T-cell (primary cell): ENCODE data around the gene LIFR. TPM values are rescaled to one million over a fixed set of nuclear protein-coding genes. Genes with fewer than 3 reads are reported as not detected.
"Not testable (repeated sequence)": the region's sequence is repeated elsewhere in the genome, so short reads cannot be mapped to it uniquely, and the experiment has no call there.

Experiments
- ATAC-seq, 4 experiments: fragments of 200-7000 bp in 3 of 4; fragments of 150-1000 bp in 1 of 4; cut with Tn5 transposase; replicated peaks in 1 of 4; 1 replicate in 3 of 4; 2 replicates in 1 of 4; pipeline ENCODE4 v1.10.0; 2021; ENCODE audit warnings: moderate library complexity in 3 of 4, mild to moderate bottlenecking in 2 of 4, moderate number of reproducible peaks in 1 of 4
- CTCF ChIA-PET, 2 donors: fragments of 300-600 bp; sonication (Branson Sonifier 250); formaldehyde crosslinking; loops; one replicate each; lab custom pipeline; 2022; ENCODE audit warnings: antibody characterized with exemption in 2 of 2; lab: Charles Lee
- POLR2A ChIA-PET, 2 donors: fragments of 300-600 bp; sonication (Branson Sonifier 250); formaldehyde crosslinking; loops; one replicate each; lab custom pipeline; 2022; ENCODE audit warnings: antibody characterized with exemption in 2 of 2; lab: Charles Lee
- DNase-seq, 35 experiments: peaks; one replicate each; pipeline versions ENCODE4 v3.0.0 to v3.0.0-alpha.2; 2013 to 2023
- H3K27ac ChIP-seq: one replicate; pipeline ENCODE4 v1.5.1; 2013; ENCODE audit warnings: low read length
- H3K27me3 ChIP-seq, 2 experiments: replicated peaks in 1 of 2; 1 replicate in 1 of 2; 2 replicates in 1 of 2; pipeline versions ENCODE4 v1.6.1 to v1.7.0; 2013; ENCODE audit warnings: low read length in 1 of 2, mixed read lengths in 1 of 2; ENCODE audit not compliant: control insufficient read depth in 2 of 2, insufficient read depth in 2 of 2; ENCODE audit errors: extremely low read depth in 1 of 2
- H3K36me3 ChIP-seq, 2 donors: 1 replicate in 1 of 2; 2 replicates in 1 of 2; pipeline versions ENCODE4 v1.6.1 to v1.7.0; 2013; ENCODE audit warnings: low read length in 1 of 2; ENCODE audit not compliant: control insufficient read depth in 2 of 2, insufficient read depth in 1 of 2; ENCODE audit errors: extremely low read depth in 1 of 2
- H3K4me1 ChIP-seq, 2 experiments: 1 replicate in 1 of 2; 2 replicates in 1 of 2; pipeline versions ENCODE4 v1.6.1 to v1.7.0; 2013; ENCODE audit warnings: low read length in 2 of 2, mixed read lengths in 1 of 2; ENCODE audit not compliant: insufficient read depth in 2 of 2, control insufficient read depth in 1 of 2; ENCODE audit errors: extremely low read depth in 1 of 2
- H3K4me3 ChIP-seq, 2 donors: 1 replicate in 1 of 2; 2 replicates in 1 of 2; pipeline versions ENCODE4 v1.5.1 to v1.7.0; 2013; ENCODE audit warnings: mild to moderate bottlenecking in 2 of 2, low read length in 1 of 2, moderate library complexity in 1 of 2; ENCODE audit not compliant: control insufficient read depth in 1 of 2; ENCODE audit errors: extremely low read depth in 1 of 2
- H3K9me3 ChIP-seq: 2 replicates; pipeline ENCODE4 v1.7.0; 2013
- H3K27ac Mint-ChIP-seq, 2 donors: one replicate each; pipeline ENCODE4 v1.8.0; 2020 to 2021; ENCODE audit warnings: mild to moderate bottlenecking in 2 of 2, mixed read lengths in 2 of 2
- H3K27me3 Mint-ChIP-seq, 2 donors: one replicate each; pipeline ENCODE4 v1.8.0; 2021 to 2022; ENCODE audit warnings: mixed read lengths in 2 of 2
- H3K36me3 Mint-ChIP-seq: one replicate; pipeline ENCODE4 v1.8.0; 2021; ENCODE audit warnings: mixed read lengths
- H3K4me1 Mint-ChIP-seq, 3 donors: one replicate each; pipeline ENCODE4 v1.8.0; 2020 to 2022; ENCODE audit warnings: mixed read lengths in 3 of 3, mild to moderate bottlenecking in 1 of 3
- H3K4me3 Mint-ChIP-seq, 3 donors: one replicate each; pipeline ENCODE4 v1.8.0; 2020 to 2022; ENCODE audit warnings: mild to moderate bottlenecking in 3 of 3, mixed read lengths in 3 of 3, moderate library complexity in 3 of 3
- H3K9me3 Mint-ChIP-seq, 3 donors: one replicate each; pipeline ENCODE4 v1.8.0; 2020 to 2022; ENCODE audit warnings: mixed read lengths in 3 of 3
- WGBS: methylation state at CpG from one replicate; pipeline ENCODE4 v1.1.5; 2013; ENCODE audit warnings: missing lambda C conversion rate; ENCODE audit not compliant: insufficient coverage; 5-methylcytosine and 5-hydroxymethylcytosine counted together
- total RNA-seq, 35 experiments: library from RNA in 6 of 35; stranded (reverse) in 6 of 35; fragments of 120-200 nt in 1 of 35; gene quantifications; one replicate each; pipeline versions ENCODE4 v1.2.1 to v1.2.4 and lab custom pipeline; 2013 to 2026

The LIFR gene
- total RNA-seq, 5 donors from 2014 or later (not counting 1 experiment from before 2014, with no cell fraction given) = 0.12 to 1.2 (median 0.66) TPM; not detected in 1

DNA sequence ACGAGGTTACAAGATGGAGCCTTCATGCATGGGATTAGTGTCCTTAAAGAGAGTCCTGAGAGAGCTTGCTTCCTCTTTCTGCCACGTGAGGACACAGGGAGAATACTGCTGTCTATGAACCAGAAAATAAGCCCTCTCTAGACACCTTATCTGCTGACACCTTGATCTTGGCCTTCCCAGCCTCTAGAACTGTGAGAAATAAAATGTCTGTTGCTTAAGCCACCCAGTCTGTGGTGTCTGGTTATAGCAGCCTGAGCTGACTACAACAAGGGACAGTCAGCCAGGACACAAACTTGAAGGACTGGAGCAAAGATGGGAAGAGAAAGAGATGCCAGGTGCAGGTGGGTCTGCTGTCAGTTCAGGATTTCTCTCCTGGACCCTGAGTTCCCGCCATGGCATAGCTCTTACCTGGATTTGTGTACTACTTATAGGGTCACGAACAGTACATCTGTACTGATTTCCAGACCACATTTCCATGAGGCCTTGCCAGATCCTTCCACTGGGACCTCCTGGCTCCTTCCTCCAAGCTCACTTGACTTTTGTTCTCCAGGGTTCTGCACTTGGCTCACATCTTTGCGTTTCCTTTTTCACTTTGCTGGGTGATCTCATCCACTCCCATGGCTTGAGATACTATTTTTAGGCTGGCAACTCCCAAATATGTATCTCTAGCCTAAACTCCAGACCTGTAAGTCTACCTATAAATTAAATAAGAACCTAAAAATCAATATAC, 44.9 kb upstream of the LIFR start:
- ChIA-PET POLR2A (no interaction called here), CTCF (no interaction called here)
- no peaks in the 10 kb centered on the region for H3K9me3 ChIP-seq
- H3K27me3 ChIP-seq = peaks cover 0 to 4% of the 10 kb centered on the region in 2 experiments
- H3K4me1 ChIP-seq = no peaks in the 10 kb centered on the region
- no peak overlapping the region for H3K4me3 Mint-ChIP-seq
- no peaks in the 10 kb centered on the region for H3K4me1 Mint-ChIP-seq
- no peak for DNase-seq
- H3K27me3 Mint-ChIP-seq = peaks cover 15 to 24% of the 10 kb centered on the region in 2 donors
- H3K9me3 Mint-ChIP-seq = no peaks in the 10 kb centered on the region
- no peak for ATAC-seq
- no peak overlapping the region for H3K27ac ChIP-seq
- no peaks in the 10 kb centered on the region for H3K36me3 ChIP-seq
- no peak overlapping the region for H3K4me3 ChIP-seq
- no peaks in the 10 kb centered on the region for H3K36me3 Mint-ChIP-seq
- WGBS = 86% methylated on average over 1 of the region's 5 CpGs
- H3K27ac Mint-ChIP-seq = no peak overlapping the region

DNA sequence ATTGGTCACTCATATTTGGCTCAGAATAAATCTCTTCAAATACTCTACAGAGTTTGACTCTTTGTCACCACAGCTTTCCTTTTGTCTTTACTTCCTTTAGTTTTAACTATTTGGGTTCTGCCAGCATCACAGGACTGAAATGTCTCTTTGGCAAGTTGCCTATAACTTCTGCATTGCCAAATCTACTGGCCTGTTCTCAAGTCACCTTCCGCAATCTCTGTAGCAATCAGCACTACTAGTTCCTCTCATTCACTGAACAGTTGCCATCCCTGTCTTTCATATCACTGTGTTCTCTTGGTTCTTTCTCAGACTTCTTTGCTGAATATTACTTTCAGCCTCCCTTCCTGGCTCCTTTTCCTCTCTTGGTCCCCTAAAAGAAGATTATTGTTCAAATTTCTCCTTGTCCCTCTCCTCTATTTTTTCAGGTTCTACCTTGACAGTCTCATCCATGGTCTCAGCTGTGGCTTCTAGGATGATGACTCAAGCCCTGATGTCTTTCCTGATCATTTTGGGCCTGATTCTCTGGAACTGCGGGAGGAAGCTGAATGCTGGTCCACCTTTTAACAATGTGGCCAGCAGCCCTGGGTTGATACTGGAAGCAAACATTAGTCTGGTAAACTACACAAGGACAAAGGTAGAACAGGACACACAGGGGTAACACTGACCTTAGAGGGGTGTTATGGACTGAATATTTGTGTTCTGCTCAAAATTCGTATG, 44.0 kb upstream of the LIFR start:
- Histone ChIP-seq H3K27ac (no peak overlapping the region), H3K36me3 (no peaks in the 10 kb centered on the region), H3K4me3 (no peak overlapping the region), H3K27me3 (peaks cover 0 to 4% of the 10 kb centered on the region in 2 experiments), H3K9me3 (no peaks in the 10 kb centered on the region), H3K4me1 (no peaks in the 10 kb centered on the region)
- H3K27me3 Mint-ChIP-seq = peaks cover 10 to 18% of the 10 kb centered on the region in 2 donors
- no peak overlapping the region for H3K4me3 Mint-ChIP-seq
- no peak for DNase-seq
- H3K27ac Mint-ChIP-seq = no peak overlapping the region
- no peaks in the 10 kb centered on the region for H3K9me3 Mint-ChIP-seq
- no peaks in the 10 kb centered on the region for H3K4me1 Mint-ChIP-seq
- H3K36me3 Mint-ChIP-seq = no peaks in the 10 kb centered on the region
- no peak for ATAC-seq
- POLR2A ChIA-PET = no interaction called here
- CTCF ChIA-PET = no interaction called here
- WGBS = 83% methylated on average over 3 of the region's 3 CpGs

DNA sequence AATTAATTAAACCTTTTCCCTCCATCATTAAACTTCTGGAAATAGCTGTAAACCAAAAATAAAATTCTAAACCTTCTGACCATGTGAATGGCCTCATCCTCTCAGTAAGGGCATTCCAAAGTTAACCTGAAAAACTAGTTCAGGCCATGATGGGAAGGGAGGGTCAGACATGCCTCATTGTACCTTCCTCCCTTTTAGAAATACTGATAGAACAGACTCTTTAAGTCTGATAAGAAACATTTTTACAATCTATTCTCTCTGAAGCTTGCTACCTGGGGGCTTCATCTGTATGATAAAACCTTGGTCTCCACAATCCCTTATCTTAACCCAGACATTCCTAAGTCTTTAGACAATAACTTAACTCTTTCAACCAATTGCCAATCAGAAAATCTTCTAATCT, 43.3 kb upstream of the LIFR start:
- not testable (repeated sequence) for H3K9me3 Mint-ChIP-seq, H3K4me1 ChIP-seq, H3K36me3 Mint-ChIP-seq, H3K4me3 Mint-ChIP-seq, H3K4me3 ChIP-seq, H3K27ac ChIP-seq, H3K27ac Mint-ChIP-seq, H3K4me1 Mint-ChIP-seq, H3K36me3 ChIP-seq, DNase-seq, ATAC-seq, H3K9me3 ChIP-seq, H3K27me3 ChIP-seq
- H3K27me3 Mint-ChIP-seq = peaks cover 10 to 23% of the 10 kb centered on the region in 2 donors
- ChIA-PET CTCF (interaction anchor here in 1 of 2 donors (0.7 kb wide), 1 partner anchor 140 kb away, joined by 3 read pairs; no protein-coding TSS in a partner anchor), POLR2A (interaction anchor here in 1 of 2 donors (0.6 kb wide), 1 partner anchor 1691 kb away, joined by 3 read pairs; no protein-coding TSS in a partner anchor)

DNA sequence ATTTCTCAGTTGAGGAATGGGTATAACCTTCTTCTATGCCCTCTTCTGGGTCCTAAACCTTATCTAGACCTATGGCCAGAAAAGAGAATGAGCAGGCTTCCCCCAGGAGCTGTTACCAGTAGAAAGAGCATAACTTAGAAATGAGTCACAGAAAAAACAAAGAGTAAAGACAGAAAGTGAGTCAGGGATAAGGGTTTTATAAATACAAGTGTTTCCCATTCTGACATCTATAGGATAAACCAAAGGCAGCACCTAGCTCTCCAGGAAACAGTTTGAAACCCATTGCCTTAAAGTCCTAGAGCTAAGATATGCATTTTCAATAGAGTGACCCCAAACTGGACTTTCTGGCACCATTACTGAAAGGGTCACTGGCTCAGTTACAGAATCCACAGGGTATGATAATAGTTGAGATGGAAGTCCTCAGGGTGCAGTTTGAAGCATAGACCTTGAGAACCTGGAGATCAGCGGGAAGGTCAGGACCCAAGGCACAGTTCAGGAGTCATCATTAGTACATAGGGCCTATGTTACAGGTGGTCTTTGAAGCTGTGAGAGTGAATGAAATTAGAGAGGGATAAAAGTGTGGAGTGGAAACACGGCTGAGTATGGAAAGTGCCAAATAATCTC, 42.7 kb upstream of the LIFR start:
- Mint-ChIP-seq H3K36me3 (no peaks in the 10 kb centered on the region), H3K4me1 (no peaks in the 10 kb centered on the region), H3K27ac (no peak overlapping the region), H3K27me3 (peaks cover 11 to 25% of the 10 kb centered on the region in 2 donors), H3K4me3 (no peak overlapping the region), H3K9me3 (no peaks in the 10 kb centered on the region)
- ChIA-PET CTCF (interaction anchor here in 1 of 2 donors (0.7 kb wide), 1 partner anchor 139 kb away, joined by 3 read pairs; no protein-coding TSS in a partner anchor), POLR2A (no interaction called here)
- no peak overlapping the region for H3K4me3 ChIP-seq
- H3K27me3 ChIP-seq = peaks cover 0 to 4% of the 10 kb centered on the region in 2 experiments
- no peak for DNase-seq
- no peaks in the 10 kb centered on the region for H3K9me3 ChIP-seq
- H3K27ac ChIP-seq = no peak overlapping the region
- no peaks in the 10 kb centered on the region for H3K36me3 ChIP-seq
- WGBS = 100% methylated on average over 1 of the region's 2 CpGs
- no peaks in the 10 kb centered on the region for H3K4me1 ChIP-seq
- no peak for ATAC-seq

DNA sequence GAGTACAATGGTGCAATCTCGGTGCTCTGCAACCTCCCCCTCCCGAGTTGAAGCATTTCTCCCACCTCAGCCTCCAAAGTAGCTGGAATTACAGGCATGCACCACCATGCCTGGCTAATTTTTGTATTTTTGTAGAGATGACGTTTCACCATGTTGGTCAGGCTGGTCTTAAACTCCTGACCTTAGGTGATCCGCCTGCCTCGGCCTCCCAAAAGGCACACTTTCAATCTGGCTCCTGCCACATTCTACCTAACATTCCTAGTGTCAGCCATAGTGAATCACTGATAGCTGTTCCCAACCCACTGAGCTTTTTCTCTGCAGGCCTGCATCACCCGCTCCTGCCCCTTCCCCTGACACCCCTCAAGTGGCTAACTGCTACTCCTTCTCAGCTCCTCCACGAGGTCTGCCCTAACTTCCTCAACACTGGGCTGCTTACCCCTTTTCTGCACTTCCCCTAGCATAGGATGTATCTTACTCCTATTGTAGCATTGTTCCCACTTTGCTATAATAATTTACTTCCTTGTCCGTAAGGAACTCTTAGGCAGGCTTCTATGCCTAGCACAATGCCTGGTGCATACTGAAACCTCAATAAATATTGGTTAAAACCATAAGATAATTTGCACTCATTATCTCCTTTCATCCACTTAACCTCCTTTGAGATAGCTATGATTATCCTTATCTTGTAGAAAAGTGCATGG, 42.0 kb upstream of the LIFR start:
- Mint-ChIP-seq H3K27me3 (peaks cover 12 to 25% of the 10 kb centered on the region in 2 donors), H3K27ac (no peak overlapping the region), H3K36me3 (no peaks in the 10 kb centered on the region), H3K4me1 (no peaks in the 10 kb centered on the region), H3K9me3 (no peaks in the 10 kb centered on the region), H3K4me3 (no peak overlapping the region)
- no peaks in the 10 kb centered on the region for H3K9me3 ChIP-seq
- DNase-seq (no peak), ATAC-seq (no peak)
- no peak overlapping the region for H3K27ac ChIP-seq
- H3K36me3 ChIP-seq = no peaks in the 10 kb centered on the region
- H3K4me1 ChIP-seq = no peaks in the 10 kb centered on the region
- WGBS = 77% methylated on average over 4 of the region's 8 CpGs
- no peak overlapping the region for H3K4me3 ChIP-seq
- CTCF ChIA-PET = no interaction called here
- POLR2A ChIA-PET = no interaction called here
- H3K27me3 ChIP-seq = peaks cover 0 to 4% of the 10 kb centered on the region in 2 experiments

DNA sequence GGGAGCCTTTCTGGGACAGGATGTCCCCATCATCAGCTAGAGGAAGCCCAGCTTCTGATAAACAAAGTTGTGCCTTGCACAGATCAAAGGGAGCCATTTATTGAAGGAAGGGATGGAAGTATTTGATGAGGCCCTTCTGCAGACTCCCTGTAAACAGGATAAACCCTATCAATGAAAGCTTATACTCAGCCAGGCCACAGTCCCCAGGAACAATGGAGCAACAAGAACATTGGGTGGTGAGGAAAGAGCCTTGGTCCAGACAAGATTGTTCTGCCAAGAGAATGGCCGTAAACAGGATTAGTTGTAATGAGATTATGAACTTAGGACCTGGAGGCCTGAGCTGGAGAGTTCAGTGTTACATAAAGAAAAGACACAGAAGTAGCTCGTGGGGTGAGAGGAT, 40.5 kb upstream of the LIFR start:
- Mint-ChIP-seq H3K4me1 (no peaks in the 10 kb centered on the region), H3K9me3 (no peaks in the 10 kb centered on the region), H3K27me3 (peaks cover 12 to 17% of the 10 kb centered on the region in 2 donors), H3K27ac (no peak overlapping the region), H3K36me3 (no peaks in the 10 kb centered on the region), H3K4me3 (no peak overlapping the region)
- ATAC-seq = no peak
- WGBS = 86% methylated on average over 1 of the region's 2 CpGs
- no peak overlapping the region for H3K27ac ChIP-seq
- no peak overlapping the region for H3K4me3 ChIP-seq
- no peaks in the 10 kb centered on the region for H3K9me3 ChIP-seq
- H3K4me1 ChIP-seq = no peaks in the 10 kb centered on the region
- H3K27me3 ChIP-seq = peaks cover 0 to 4% of the 10 kb centered on the region in 2 experiments
- DNase-seq = no peak
- no peaks in the 10 kb centered on the region for H3K36me3 ChIP-seq
- ChIA-PET CTCF (interaction anchor here in 1 of 2 donors (0.5 kb wide), 2 partner anchors 14 to 1085 kb away, joined by 4 to 6 read pairs; no protein-coding TSS in a partner anchor), POLR2A (no interaction called here)
